Measurements from ENCODE around the gene COA7. TPM values are rescaled to one million over a fixed set of nuclear protein-coding genes. Genes with fewer than 3 reads are reported as not detected.

COA7 gene
- total and polyA plus RNA-seq, 2 experiments from 2014 or later, result 8.9 to 19.0 TPM

DNA sequence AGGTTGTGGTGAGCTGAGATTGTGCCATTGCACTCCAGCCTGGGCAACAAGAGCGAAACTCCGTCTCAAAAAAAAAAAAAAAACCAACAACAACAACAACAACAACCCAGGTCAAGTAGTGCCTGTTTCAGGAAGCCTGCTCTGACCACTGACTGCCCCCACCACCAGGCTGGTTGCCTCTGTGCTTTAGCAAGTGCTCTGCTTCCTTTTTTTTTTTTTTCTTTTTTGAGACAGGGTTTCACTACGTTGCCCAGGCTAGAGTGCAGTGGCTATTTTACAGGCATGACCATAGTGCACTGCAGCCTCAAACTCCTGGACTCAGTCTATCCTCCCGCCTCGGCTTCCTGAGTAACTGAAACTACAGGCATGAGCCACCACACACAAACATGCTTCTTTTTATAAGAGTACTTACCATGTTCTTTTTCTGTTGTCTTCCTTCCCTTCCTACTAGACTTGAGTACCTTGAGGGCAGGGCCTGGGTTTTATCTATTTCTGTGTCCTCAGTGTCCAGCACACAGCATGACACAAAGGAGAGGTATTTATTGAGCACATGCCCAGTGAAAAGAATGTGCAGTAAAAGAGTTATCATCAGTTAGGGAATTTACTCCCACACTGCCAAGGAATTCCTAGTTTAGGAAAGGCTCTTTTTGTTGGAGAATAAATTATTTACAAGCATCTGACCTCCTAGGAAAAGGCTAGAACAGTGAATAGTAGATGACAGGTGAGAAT is 9.9 kb upstream of the COA7 start:
- no peaks in the 10 kb centered on the region for H3K36me3 ChIP-seq (replicated peaks; ENCODE audit: insufficient read depth, low read depth)
- TF ChIP-seq, protein P1, sequence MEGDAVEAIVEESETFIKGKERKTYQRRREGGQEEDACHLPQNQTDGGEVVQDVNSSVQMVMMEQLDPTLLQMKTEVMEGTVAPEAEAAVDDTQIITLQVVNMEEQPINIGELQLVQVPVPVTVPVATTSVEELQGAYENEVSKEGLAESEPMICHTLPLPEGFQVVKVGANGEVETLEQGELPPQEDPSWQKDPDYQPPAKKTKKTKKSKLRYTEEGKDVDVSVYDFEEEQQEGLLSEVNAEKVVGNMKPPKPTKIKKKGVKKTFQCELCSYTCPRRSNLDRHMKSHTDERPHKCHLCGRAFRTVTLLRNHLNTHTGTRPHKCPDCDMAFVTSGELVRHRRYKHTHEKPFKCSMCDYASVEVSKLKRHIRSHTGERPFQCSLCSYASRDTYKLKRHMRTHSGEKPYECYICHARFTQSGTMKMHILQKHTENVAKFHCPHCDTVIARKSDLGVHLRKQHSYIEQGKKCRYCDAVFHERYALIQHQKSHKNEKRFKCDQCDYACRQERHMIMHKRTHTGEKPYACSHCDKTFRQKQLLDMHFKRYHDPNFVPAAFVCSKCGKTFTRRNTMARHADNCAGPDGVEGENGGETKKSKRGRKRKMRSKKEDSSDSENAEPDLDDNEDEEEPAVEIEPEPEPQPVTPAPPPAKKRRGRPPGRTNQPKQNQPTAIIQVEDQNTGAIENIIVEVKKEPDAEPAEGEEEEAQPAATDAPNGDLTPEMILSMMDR (IDR thresholded peaks at IDR 0.05; ENCODE audit: poor library complexity), result no peak
- TF ChIP-seq EZH2 (IDR thresholded peaks at IDR 0.05; ENCODE audit: borderline replicate concordance) (no peak), EZH2phosphoT487 (IDR thresholded peaks at IDR 0.05; ENCODE audit: low read depth, severe bottlenecking, unreplicated experiment) (no peak)
- no peaks in the 10 kb centered on the region for H4K20me1 ChIP-seq (ENCODE audit: insufficient read depth, poor library complexity, severe bottlenecking)
- no peaks in the 10 kb centered on the region for H3K79me2 ChIP-seq
- no peaks in the 10 kb centered on the region for H3K9me2 ChIP-seq (replicated peaks; ENCODE audit: insufficient read depth)
- no peak overlapping the region for H3K4me3 ChIP-seq
- no peaks in the 10 kb centered on the region for H3K27me3 ChIP-seq
- no peaks in the 10 kb centered on the region for H3K9me3 ChIP-seq (ENCODE audit: low read depth)
- H2AFZ ChIP-seq, result no peak overlapping the region
- peak; percentile 52 for DNase-seq (ENCODE audit: low spot score)
- peak overlapping the region; percentile 71 for H3K27ac ChIP-seq
- peaks cover 7% of the 10 kb centered on the region for H3K4me1 ChIP-seq (ENCODE audit: insufficient read depth)
- no peak overlapping the region for H3K4me2 ChIP-seq
- WGBS (ENCODE audit: low lambda C conversion rate, missing lambda C conversion rate), result 87% methylated on average over 5 of the region's 5 CpGs

DNA sequence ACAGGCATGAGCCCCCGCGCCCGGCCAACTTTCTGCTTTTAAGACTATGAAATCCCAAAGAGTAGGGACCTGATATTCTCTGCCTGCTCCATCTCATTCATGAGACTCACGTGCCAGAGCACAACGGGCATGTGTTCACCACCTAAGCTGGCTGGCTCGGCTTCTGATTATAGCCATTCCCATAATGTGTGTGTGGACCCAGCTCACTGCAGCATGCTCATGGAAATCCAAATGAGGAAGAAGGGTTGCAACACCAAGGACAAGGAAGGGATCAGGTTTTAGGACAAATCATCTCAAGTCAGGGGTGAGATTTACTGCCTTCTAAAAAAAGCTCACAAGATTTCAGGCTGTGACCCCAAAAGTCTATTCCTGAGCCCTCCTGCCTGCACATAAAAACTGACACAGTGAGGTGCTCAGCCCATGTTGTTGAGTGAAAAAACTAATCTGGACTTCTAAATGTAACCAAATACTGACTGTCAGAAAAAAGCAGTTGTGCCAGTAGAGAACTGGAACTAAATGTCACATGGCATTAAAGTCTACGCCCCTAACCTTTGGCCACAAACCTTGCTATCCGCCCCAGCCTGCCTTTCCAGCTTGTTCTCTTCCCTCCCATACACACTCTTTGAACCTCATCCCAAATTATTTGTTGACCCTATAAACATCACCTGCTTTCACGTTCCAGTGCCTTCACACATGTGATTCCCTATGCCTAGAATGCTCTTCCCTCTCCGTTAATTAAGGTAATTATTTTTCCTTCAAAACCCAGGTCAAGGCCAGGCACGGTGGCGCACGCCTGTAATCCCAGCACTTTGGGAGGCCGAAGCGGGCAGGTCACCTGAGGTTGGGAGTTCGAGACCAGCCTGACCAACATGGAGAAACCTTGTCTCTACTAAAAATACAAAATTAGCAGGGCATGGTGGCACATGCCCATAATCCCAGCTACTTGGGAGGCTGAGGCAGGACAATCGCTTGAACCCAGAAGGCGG is 9.1 kb upstream of the COA7 start:
- H3K9me3 ChIP-seq (ENCODE audit: low read depth), result no peaks in the 10 kb centered on the region
- H2AFZ ChIP-seq, result no peak overlapping the region
- no peaks in the 10 kb centered on the region for H3K79me2 ChIP-seq
- peak; percentile 26 for DNase-seq (ENCODE audit: low spot score)
- H3K4me2 ChIP-seq, result no peak overlapping the region
- H4K20me1 ChIP-seq (ENCODE audit: insufficient read depth, poor library complexity, severe bottlenecking), result no peaks in the 10 kb centered on the region
- H3K9me2 ChIP-seq (replicated peaks; ENCODE audit: insufficient read depth), result no peaks in the 10 kb centered on the region
- peaks cover 7% of the 10 kb centered on the region for H3K4me1 ChIP-seq (ENCODE audit: insufficient read depth)
- TF ChIP-seq EZH2phosphoT487 (IDR thresholded peaks at IDR 0.05; ENCODE audit: low read depth, severe bottlenecking, unreplicated experiment) (no peak), EZH2 (IDR thresholded peaks at IDR 0.05; ENCODE audit: borderline replicate concordance) (no peak)
- TF ChIP-seq, protein P1 (IDR thresholded peaks at IDR 0.05; ENCODE audit: poor library complexity), result no peak
- H3K36me3 ChIP-seq (replicated peaks; ENCODE audit: insufficient read depth, low read depth), result no peaks in the 10 kb centered on the region
- peak overlapping the region; percentile 71 for H3K27ac ChIP-seq
- 90% methylated on average over 18 of the region's 18 CpGs for WGBS (ENCODE audit: low lambda C conversion rate, missing lambda C conversion rate)
- H3K27me3 ChIP-seq, result no peaks in the 10 kb centered on the region
- H3K4me3 ChIP-seq, result no peak overlapping the region

DNA sequence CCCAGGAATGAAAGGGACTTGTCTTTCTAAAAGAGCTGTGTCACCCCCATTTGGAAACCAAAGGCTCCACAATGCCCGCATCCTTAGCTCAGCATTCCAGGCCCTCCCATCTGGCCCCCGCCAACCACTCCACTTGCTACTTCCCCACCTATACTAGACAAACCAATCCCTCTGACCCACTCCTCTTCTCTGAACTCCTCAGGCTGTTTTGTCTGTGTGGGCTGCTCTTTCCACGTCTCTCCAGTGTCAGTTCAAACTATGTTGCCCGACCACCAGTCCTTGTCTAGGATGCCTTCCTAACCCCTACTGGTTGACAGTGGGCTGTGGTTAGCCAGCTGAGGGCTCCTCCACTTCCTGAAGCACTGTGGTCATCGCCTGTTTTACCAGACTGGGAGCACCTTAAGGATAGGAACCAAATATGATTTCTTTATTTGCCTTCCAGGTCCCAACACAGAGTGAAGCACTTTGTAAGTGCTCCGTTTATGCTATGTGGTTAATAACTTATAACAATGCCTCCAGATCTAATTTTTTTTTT is 8.1 kb upstream of the COA7 start:
- no peaks in the 10 kb centered on the region for H3K9me3 ChIP-seq (ENCODE audit: low read depth)
- WGBS (ENCODE audit: low lambda C conversion rate, missing lambda C conversion rate), result 73% methylated on average over 6 of the region's 6 CpGs
- H3K4me3 ChIP-seq, result no peak overlapping the region
- H3K79me2 ChIP-seq, result no peaks in the 10 kb centered on the region
- peaks cover 7% of the 10 kb centered on the region for H3K4me1 ChIP-seq (ENCODE audit: insufficient read depth)
- H4K20me1 ChIP-seq (ENCODE audit: insufficient read depth, poor library complexity, severe bottlenecking), result no peaks in the 10 kb centered on the region
- no peaks in the 10 kb centered on the region for H3K9me2 ChIP-seq (replicated peaks; ENCODE audit: insufficient read depth)
- no peaks in the 10 kb centered on the region for H3K27me3 ChIP-seq
- no peak for DNase-seq (ENCODE audit: low spot score)
- H3K27ac ChIP-seq, result no peak overlapping the region
- H3K36me3 ChIP-seq (replicated peaks; ENCODE audit: insufficient read depth, low read depth), result no peaks in the 10 kb centered on the region
- H2AFZ ChIP-seq, result no peak overlapping the region
- TF ChIP-seq, protein P1 (IDR thresholded peaks at IDR 0.05; ENCODE audit: poor library complexity), result no peak
- TF ChIP-seq EZH2phosphoT487 (IDR thresholded peaks at IDR 0.05; ENCODE audit: low read depth, severe bottlenecking, unreplicated experiment) (no peak), EZH2 (IDR thresholded peaks at IDR 0.05; ENCODE audit: borderline replicate concordance) (no peak)
- H3K4me2 ChIP-seq, result no peak overlapping the region

Data from hepatocyte (in vitro differentiated cells).